HT1080 (cell line): Measurements from ENCODE around the gene ABHD17C. TPM values are rescaled to one million over a fixed set of nuclear protein-coding genes. Genes with fewer than 3 reads are reported as not detected.

ENCODE experiments used
- DNase-seq: peaks from one replicate; pipeline ENCODE4 v3.0.0-alpha.2; 2015; ENCODE audit warnings: low read depth
- total RNA-seq: library from RNA; depleted of rRNA; stranded (reverse); fragments of >200 nt; shearing (Covaris generic); gene quantifications from 2 replicates; pipeline ENCODE4 v1.2.3, GENCODE V29; 2014

The ABHD17C gene
- total RNA-seq, 1 experiment from 2014 or later, result 8.0 TPM

GRCh38 chr15:80727596-80727995 lies 32.5 kb downstream of the ABHD17C start:
- DNase-seq, result no peak

GRCh38 chr15:80730387-80730786 lies 35.3 kb downstream of the ABHD17C start:
- no peak for DNase-seq

- DNase-seq, result no peak
These were observed 35.8 kb downstream of the ABHD17C start for GRCh38 chr15:80730926-80731325.

GRCh38 chr15:80732167-80732566 lies 37.1 kb downstream of the ABHD17C start:
- no peak for DNase-seq

GRCh38 chr15:80732818-80733217 lies 37.7 kb downstream of the ABHD17C start:
- DNase-seq, result no peak

GRCh38 chr15:80733460-80733859 lies 38.4 kb downstream of the ABHD17C start:
- no peak for DNase-seq

- no peak for DNase-seq
These were observed 40.2 kb downstream of the ABHD17C start for GRCh38 chr15:80735344-80735743.

- DNase-seq, result no peak
These were observed 41.5 kb downstream of the ABHD17C start for GRCh38 chr15:80736560-80736959.

GRCh38 chr15:80739919-80740318 lies 44.8 kb downstream of the ABHD17C start:
- DNase-seq, result no peak

- DNase-seq, result no peak
These were observed 47.0 kb downstream of the ABHD17C start for GRCh38 chr15:80742081-80742480.

- no peak for DNase-seq
These were observed 48.2 kb downstream of the ABHD17C start for GRCh38 chr15:80743189-80743833.

- DNase-seq, result no peak
These were observed 49.3 kb downstream of the ABHD17C start for GRCh38 chr15:80744415-80744814.

GRCh38 chr15:80744826-80745225 lies 49.7 kb downstream of the ABHD17C start:
- DNase-seq, result no peak

- no peak for DNase-seq
These were observed 50.8 kb downstream of the ABHD17C start for GRCh38 chr15:80745888-80746287.

- DNase-seq, result no peak
These were observed 52.4 kb downstream of the ABHD17C start for GRCh38 chr15:80747317-80748053.

- DNase-seq, result no peak
These were observed 54.5 kb downstream of the ABHD17C start for GRCh38 chr15:80749589-80749988.

- no peak for DNase-seq
These were observed 55.5 kb downstream of the ABHD17C start for GRCh38 chr15:80750575-80750974.

- DNase-seq, result no peak
These were observed 57.1 kb downstream of the ABHD17C start for GRCh38 chr15:80752204-80752603.

- DNase-seq, result no peak
These were observed 58.1 kb downstream of the ABHD17C start for GRCh38 chr15:80753161-80753560.

- DNase-seq, result no peak
These were observed 58.9 kb downstream of the ABHD17C start for GRCh38 chr15:80754014-80754413.

- no peak for DNase-seq
These were observed 60.8 kb downstream of the ABHD17C start for GRCh38 chr15:80755885-80756284.

- DNase-seq, result no peak
These were observed 63.1 kb downstream of the ABHD17C start for GRCh38 chr15:80758130-80758745.

GRCh38 chr15:80760960-80761359 lies 65.8 kb downstream of the ABHD17C start:
- no peak for DNase-seq
